ENCODE measurements around the gene DIP2B.

DNA sequence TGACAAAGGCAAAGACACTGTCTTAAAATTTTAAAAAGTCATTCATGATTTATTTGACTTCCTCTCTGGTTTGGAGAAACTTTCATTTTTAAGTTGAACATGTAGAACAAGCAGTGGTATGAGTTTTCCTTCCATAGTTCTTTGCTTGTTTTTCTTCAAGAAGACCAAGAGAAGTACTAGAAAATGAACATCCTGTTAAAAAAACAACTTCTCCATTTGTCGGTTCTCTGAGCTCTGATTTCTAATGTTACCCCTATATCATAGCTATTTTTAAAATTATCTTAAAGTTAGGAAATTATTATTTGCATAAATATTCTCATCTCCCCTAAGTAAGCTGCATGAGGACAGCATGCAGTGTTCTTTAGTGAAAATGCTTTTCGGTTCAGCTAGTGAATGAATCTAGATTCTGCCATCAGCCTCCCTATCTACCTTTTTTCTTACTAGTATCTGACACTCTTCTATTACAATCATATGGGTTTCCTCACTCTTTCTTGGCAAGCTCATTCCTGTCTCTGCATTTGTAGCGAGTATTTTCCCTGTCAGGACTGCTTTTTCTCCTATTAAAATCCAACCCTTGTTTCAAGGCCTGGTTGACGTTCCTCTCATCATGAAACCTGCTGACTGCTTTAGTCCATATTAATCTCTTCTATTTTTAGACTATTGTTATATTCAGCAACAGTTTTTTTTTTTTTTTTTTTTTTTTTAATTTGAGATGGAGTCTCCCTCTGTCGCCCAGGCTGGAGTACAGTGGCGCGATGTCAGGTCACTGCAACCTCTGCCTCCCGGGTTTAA, 15.8 kb downstream of the DIP2B start:
- TF ChIP-seq, protein P1, sequence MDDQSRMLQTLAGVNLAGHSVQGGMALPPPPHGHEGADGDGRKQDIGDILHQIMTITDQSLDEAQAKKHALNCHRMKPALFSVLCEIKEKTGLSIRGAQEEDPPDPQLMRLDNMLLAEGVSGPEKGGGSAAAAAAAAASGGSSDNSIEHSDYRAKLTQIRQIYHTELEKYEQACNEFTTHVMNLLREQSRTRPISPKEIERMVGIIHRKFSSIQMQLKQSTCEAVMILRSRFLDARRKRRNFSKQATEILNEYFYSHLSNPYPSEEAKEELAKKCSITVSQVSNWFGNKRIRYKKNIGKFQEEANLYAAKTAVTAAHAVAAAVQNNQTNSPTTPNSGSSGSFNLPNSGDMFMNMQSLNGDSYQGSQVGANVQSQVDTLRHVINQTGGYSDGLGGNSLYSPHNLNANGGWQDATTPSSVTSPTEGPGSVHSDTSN (IDR thresholded peaks at IDR 0.05): no peak
- TF ChIP-seq, protein P2, sequence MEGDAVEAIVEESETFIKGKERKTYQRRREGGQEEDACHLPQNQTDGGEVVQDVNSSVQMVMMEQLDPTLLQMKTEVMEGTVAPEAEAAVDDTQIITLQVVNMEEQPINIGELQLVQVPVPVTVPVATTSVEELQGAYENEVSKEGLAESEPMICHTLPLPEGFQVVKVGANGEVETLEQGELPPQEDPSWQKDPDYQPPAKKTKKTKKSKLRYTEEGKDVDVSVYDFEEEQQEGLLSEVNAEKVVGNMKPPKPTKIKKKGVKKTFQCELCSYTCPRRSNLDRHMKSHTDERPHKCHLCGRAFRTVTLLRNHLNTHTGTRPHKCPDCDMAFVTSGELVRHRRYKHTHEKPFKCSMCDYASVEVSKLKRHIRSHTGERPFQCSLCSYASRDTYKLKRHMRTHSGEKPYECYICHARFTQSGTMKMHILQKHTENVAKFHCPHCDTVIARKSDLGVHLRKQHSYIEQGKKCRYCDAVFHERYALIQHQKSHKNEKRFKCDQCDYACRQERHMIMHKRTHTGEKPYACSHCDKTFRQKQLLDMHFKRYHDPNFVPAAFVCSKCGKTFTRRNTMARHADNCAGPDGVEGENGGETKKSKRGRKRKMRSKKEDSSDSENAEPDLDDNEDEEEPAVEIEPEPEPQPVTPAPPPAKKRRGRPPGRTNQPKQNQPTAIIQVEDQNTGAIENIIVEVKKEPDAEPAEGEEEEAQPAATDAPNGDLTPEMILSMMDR (IDR thresholded peaks at IDR 0.05): no peak
- TF ChIP-seq POLR2AphosphoS5 (IDR thresholded peaks at IDR 0.05; ENCODE audit: low read depth, low read length) (no peak), JUND (IDR thresholded peaks at IDR 0.05) (no peak)
- TF ChIP-seq, protein P3, sequence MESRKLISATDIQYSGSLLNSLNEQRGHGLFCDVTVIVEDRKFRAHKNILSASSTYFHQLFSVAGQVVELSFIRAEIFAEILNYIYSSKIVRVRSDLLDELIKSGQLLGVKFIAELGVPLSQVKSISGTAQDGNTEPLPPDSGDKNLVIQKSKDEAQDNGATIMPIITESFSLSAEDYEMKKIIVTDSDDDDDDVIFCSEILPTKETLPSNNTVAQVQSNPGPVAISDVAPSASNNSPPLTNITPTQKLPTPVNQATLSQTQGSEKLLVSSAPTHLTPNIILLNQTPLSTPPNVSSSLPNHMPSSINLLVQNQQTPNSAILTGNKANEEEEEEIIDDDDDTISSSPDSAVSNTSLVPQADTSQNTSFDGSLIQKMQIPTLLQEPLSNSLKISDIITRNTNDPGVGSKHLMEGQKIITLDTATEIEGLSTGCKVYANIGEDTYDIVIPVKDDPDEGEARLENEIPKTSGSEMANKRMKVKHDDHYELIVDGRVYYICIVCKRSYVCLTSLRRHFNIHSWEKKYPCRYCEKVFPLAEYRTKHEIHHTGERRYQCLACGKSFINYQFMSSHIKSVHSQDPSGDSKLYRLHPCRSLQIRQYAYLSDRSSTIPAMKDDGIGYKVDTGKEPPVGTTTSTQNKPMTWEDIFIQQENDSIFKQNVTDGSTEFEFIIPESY (IDR thresholded peaks at IDR 0.05; ENCODE audit: borderline replicate concordance, low read depth): no peak
- TF ChIP-seq, protein P4, sequence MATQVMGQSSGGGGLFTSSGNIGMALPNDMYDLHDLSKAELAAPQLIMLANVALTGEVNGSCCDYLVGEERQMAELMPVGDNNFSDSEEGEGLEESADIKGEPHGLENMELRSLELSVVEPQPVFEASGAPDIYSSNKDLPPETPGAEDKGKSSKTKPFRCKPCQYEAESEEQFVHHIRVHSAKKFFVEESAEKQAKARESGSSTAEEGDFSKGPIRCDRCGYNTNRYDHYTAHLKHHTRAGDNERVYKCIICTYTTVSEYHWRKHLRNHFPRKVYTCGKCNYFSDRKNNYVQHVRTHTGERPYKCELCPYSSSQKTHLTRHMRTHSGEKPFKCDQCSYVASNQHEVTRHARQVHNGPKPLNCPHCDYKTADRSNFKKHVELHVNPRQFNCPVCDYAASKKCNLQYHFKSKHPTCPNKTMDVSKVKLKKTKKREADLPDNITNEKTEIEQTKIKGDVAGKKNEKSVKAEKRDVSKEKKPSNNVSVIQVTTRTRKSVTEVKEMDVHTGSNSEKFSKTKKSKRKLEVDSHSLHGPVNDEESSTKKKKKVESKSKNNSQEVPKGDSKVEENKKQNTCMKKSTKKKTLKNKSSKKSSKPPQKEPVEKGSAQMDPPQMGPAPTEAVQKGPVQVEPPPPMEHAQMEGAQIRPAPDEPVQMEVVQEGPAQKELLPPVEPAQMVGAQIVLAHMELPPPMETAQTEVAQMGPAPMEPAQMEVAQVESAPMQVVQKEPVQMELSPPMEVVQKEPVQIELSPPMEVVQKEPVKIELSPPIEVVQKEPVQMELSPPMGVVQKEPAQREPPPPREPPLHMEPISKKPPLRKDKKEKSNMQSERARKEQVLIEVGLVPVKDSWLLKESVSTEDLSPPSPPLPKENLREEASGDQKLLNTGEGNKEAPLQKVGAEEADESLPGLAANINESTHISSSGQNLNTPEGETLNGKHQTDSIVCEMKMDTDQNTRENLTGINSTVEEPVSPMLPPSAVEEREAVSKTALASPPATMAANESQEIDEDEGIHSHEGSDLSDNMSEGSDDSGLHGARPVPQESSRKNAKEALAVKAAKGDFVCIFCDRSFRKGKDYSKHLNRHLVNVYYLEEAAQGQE (IDR thresholded peaks at IDR 0.05; ENCODE audit: low read depth, low read length): no peak
